GM21576 (cell line): ENCODE data around the gene AFF4.

ENCODE experiments used
- ATAC-seq: cut with Tn5 transposase; IDR thresholded peaks from one replicate; pipeline ENCODE4 v1.9.1; 2021; ENCODE audit warnings: mild to moderate bottlenecking, moderate library complexity; ENCODE audit not compliant: unreplicated experiment

AFF4 gene

DNA sequence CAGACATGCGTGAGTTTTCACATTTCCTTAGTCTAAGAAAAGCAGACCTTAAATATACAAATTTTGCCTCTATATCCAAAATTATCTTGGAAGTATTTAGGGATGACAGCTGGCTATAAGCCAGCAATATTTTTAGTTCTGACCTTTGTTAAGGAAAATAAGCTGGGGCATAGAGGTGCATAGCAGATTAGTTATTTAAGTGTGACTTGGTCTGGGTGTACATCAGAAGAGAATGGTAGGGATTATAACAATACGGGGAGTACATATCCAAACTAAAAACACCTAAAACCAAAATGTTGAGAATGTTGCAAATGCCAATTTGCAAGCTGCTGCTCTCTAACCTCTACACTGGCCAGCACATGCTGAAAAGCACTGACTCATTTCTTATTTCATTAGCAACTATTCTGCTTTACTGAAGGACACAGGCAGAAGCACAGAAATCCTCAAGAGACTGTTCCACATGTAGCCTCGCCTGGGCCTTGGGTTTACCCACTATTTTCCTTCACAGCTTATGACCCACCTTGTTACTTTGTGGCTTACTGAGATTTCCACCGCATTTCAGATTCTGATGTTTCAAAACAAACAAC is 67.6 kb downstream of the AFF4 start:
- ATAC-seq = no peak

DNA sequence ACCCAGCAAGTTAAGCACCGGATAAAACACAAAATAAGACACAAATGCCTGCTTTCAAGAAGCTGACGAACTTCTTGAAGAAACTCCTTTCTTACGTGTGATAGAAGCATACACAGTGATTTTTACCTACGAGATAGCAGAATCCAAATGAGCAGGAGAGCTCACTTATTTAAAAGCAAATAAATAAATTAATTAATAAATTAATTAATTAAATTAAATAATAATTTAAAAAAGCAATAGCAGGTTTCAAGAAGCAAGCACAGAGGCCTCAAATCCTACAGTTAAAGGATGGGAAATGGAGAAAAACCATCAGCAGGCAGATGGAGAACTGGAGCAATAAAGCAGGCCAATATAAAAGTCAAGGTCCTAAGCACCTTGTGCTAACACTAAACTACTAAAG is 72.6 kb downstream of the AFF4 start:
- no peak for ATAC-seq

DNA sequence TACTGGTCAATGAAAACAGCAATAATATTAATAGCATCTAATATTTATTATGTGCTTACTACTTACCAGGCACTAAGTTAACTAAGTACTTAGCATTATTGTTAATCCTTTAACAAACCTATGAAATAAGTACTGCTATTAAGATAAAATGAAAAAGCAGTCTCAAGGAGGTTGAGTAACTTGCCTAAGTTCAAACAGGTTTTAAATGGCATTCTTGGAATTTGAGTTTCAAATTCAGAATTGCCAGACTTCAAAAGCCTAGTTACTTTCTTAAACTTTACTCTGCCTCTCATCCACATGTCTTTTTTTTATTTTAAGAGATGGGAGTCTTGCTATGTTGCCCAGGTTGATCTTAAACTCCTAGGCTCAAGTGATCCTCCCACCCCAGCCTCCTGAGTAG is 73.9 kb downstream of the AFF4 start:
- ATAC-seq = no peak

DNA sequence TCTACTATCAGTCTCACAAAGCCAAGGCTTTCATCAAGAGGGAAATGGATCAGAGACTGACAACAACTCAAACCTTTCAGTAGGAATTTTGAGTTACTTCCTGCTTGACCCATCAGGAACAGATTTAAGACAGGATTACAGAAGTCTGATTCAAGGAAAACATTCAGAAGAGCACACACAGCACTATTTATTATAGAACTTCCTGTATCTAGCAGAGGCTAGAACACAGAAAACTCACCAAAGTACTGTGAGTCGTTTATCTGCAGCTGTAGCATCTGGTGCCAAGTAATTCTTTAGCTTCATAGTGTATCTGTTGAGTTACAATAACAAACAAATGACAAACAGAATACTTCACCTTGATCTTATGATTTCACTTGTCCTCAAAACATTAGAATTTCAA is 76.2 kb downstream of the AFF4 start:
- no peak for ATAC-seq

- ATAC-seq = no peak
Measured at GRCh38 chr5:132886064-132886823, 77.2 kb downstream of the AFF4 start.

GRCh38 chr5:132884548-132884947 is 78.9 kb downstream of the AFF4 start:
- ATAC-seq = no peak

DNA sequence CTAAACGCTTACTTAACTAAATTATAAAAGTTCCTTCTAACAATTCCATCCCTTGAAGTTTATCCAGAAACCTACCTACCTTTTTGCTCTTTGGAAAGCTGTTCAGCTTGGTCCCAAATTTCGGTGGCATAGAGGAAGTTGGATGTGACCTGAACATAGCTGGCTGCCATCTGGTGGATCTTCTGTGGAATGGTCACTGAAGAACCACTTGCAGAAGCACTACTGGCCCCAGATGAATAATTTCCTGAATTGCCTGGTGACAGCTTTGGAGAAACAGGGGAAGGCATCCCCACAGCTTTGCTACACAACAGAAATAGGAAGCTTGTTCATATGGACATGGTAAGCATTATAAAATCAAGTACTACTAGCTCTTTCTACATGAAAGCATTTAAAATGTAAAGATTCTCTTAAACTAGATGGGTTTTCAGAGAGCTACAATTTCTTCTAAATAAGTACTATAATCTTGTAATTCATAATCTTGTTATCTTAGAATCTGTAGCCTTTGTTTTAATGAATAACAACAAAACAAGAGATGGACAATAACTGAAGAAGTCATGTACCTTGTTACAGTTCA is 80.1 kb downstream of the AFF4 start:
- no peak for ATAC-seq

- ATAC-seq = no peak
Measured at GRCh38 chr5:132877938-132878337, 85.5 kb downstream of the AFF4 start.

DNA sequence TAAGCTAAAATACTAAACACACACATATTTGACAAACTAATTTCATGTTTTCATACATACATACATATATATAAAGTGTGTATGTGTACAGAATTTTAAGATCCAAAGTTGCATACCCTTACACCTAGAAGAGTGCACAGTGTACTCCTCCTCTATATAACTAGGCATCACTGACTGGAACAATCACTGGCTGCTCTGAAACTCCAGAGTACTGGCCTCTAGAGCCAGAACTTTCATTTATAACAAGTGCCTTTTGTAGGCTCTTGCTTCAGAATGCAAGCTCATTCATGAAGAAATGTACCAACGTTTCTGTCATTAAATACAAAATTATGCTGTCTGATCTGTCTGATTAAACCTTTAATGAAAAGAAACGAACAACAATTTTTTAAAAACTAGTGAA is 86.0 kb downstream of the AFF4 start:
- ATAC-seq = no peak

DNA sequence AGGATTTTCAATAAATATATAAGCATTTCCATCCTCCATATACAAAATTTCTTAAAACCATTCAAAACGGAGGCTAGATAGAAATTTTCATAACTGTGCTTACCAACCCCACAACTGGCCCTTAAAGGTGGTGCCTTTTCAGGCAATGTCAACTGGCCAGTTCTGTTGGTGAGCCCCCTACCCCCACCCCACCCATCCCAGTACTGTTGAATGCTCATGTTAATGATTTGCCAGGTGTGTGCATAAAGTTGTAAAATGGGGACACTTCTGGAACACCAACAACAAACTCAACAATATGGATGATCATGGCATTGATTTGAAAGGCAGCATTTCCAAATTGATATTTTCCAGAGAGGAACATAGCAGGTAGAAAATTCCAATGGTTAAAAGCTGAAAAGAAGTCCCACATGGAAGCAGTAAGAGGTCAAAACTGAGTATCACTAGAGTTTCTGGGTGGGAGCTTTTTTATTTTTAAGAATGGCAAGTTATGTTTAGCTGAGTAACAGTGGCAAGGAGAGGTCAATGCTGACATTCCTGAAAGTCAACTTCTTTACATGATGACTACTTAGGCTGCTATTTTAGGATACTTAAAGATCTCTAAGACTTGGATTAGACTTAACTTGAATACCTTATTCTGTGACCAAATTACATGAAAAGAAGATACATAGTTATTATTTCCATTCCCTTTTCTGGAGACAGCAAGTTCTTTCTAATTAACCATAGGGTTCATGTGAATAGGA is 87.2 kb downstream of the AFF4 start:
- ATAC-seq = no peak

DNA sequence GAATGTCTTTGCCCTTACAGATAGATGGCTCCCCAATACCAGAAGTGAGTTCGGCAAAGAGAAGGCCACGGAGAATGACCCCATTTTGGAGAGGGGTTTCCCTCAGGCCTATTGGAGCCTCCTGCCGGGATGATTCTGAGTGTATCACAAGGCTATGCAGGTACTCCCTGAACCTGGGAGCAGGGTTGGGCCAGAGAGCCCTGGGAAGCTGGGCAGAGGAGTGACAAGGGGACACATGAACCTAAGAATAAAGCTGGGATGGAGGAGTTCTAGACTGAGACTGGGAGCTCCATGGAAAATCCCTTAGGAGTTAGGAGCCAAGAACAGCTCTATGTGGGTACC is 89.5 kb downstream of the AFF4 start:
- no peak for ATAC-seq

DNA sequence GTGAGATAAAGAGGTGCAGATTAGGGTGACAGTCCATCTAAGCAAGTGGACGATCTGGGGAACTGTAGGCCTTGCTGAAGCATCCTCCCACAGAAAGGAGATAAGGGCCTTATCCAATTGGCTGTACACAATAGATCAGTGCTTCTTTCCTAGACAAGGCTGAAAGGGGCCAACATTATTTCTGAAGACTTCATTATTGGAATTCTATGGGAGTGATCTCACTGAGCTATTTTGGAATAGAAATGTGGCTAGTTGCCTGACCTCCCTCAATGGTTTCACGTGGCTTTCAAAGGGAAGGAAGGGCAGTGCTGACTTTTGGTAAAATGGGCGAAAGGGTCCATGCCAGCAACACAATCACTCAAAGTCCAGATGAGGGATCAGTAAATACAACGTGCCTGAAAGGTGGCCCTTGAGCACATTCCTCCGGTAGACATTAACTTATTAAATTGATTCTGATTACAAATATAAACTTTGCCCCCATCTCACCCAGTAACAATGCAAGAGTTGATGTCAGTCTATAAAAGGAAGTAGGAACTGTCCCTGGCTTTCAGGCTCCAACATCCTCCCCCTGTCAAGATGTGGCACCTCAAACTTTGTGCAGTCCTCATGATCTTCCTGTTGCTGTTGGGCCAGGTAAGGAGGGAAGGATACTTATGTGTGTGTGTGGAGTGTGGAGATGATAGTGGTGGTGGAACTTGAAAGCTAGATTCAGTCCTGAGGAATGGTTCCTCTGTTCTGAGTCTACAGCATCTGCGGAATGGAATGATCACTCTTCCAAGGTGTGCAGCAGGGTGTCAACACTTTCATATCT is 90.1 kb downstream of the AFF4 start, which contains the start of gene LEAP2:
Gene LEAP2, plus strand, starts transcription at position 550 of the 811 bp plus-strand sequence. Its CDS starts 27 bp downstream, at position 577.
- no peak for ATAC-seq

DNA sequence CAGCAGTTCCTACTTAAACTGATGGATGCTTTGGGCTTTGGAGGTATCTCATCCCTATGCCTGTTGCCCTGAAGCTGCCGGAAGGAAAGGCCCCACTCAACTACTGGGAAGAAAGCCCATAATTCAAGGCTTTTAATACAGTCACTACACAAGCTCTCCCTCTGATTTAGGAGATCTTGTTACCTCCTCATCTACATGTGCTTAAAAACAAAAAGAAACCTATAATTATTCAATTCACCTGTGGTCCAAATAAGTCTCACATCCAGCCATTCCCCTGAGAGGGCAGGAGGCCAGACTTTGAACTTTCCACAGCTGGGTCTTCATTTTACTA is 90.7 kb downstream of the AFF4 start:
- no peak for ATAC-seq

- ATAC-seq = no peak
Measured at GRCh38 chr5:132871459-132872284, 91.8 kb downstream of the AFF4 start.

- no peak for ATAC-seq
Measured at GRCh38 chr5:132870801-132871200, 92.6 kb downstream of the AFF4 start.

DNA sequence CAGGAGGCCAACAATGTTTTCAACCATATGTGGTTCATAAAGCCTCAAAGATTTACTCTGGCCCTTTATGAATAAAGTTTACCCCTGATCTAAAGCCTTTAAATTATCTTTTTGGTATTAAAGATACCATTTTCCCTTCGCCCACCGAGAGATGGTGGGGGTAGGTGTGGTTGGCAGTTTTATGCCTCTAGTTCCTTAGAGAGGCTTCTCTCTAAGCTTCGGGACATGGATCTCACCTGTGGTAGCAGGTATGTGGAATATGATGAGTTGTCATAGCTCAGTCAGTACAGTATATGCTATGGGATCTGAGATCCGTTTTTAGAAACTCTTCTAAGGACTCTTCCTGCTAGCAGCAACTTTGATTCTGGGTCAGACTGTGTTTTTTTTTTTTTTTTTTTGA is 94.7 kb downstream of the AFF4 start:
- ATAC-seq = no peak

DNA sequence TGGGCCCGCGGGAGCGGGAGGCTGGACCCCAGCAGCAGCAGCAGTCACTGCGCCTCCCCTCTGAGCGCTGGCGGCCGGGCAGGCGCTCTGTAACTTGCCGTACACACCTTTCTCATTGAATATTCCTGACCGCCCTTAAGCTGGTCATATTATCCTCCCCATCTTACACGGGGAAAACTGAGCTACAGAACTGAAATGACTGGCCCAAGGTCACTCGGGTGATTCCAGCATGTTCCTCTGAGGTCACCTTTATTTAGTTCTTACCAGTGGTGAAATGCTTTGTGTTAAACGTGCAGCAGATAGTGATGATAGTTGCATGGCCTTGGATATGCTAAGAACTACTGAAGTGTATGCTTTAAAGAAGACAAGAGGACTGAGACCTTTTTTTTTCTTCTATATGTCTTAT is 96.4 kb downstream of the AFF4 start:
- ATAC-seq = no peak

- peak; percentile 99 for ATAC-seq
Measured at GRCh38 chr5:132866342-132867045, 96.9 kb downstream of the AFF4 start, which contains the start of the genes GDF9 and UQCRQ. TSS of gene GDF9 (minus strand) at chr5:132866469. CDS start at chr5:132864533, 1,936 bp downstream. TSS of gene UQCRQ (plus strand) at chr5:132866642. CDS start at chr5:132866882, 240 bp downstream.

DNA sequence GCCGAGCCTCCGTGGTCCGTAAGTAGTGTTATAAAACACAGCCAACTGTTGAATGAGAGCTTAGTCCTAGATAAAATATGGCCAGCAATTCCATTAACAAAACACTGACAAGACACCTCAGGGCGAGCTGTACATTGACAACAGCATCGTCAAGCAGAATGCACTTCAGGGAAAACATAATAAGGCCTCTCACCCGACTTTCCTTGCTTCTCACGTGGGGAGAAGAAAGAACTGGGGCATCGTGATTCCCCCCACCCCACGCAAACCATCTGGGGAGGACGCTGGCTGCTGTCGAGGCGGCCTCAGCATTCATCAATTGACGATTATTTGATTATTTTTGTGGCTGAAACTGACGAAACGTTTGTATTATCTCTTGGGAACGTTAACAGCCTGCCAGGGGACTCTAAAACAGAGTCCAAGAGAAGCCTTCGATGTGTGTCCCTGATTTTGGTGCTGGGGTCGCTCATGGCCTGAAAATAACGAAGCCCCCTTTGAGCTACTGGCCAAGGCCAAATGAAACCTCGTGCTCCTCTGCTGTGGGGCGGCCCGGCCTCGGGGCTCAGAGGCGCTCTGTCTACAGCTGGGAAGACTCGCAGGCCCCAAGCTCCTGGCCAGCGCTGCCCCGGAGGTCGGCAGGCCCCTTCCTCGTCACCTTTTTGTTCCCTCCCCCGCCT is 97.6 kb downstream of the AFF4 start:
- ATAC-seq = no peak
